Stimulated activated naive CD4-positive, alpha-beta T cell (primary cell): ENCODE results near the gene MORN1.

Experiments used
- DNase-seq, 6 experiments: peaks; one replicate each; lab custom pipeline; 2025; lab: John Stamatoyannopoulos, UW

MORN1 gene

DNA sequence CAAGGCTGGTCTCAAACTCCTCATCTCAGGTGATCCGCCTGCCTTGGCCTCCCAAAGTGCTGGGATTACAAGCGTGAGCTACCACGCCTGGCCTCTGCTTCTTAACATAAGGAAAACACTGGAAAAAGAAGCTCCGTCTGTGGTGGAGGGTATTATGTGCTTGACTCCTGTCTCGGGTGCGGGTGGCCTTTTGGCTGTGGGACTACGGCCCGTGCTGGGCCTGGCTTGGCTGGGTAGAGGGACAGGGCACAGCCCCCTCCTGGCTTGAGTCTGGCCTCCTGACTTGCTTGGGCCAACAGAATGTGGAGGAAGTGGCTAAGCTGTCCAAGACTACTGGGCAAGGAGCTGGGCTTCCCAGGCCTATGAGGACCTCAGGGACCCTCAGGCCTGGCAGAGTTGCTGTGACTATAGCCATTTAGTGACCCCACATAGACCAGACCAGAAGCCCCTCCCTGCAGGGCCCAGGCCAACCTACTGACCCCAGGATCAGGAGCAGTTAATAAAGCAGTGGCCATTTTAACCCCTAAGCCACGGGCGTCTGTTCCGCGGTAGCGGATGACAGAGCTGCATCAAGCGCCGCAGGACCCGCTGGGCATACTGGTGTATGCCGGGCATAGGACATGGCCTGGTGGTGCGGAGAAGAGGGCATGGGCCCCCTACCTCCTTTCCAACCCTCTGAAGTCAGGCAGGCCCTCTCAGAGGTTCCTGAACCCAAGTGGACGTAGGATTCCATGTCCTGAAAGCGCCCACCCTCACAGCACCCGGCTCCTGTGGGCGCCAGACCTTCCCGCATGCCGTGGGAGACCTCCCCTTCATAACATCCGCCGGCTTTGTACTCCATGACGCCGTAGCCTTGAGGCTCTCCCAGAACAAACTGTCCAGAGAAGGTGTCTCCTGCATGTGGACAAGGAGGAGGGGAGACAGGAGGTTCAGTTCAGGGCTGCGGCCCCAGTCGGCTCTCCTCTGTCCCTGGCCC lies 4.4 kb downstream of the MORN1 start:
- DNase-seq: no peak

DNA sequence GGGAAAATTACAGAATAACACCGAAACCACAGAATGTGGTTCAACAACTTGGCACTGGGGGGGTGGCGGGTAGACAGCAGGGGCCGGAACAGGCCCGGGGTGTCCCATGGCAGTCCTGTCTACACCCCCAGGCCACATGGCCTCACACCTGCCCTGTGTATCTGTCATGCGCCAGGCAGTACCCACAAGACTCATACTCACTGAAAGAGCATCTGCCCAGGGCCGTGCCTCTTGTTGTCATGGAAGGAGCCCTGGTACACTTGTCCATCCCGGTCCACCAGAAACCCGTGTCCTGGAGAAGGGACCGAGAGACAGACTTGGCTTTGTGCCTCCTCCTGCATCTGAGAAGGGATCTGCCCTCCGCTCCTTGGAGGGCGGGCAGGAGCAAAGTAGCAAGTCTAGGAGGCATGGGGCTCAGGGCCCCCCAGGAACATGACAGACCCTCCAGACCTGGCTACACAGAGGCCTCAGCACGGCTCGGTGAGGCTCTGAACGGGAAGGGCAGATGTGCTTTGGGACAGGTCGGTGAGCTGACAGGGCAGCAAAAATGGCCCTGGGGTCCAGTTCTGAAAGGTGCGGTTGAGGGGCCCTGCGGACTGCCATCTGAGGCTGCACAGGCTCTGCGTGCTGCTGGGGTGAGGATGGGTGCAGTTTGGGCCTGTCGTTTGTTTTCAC lies 5.6 kb downstream of the MORN1 start:
- DNase-seq: no peak

DNA sequence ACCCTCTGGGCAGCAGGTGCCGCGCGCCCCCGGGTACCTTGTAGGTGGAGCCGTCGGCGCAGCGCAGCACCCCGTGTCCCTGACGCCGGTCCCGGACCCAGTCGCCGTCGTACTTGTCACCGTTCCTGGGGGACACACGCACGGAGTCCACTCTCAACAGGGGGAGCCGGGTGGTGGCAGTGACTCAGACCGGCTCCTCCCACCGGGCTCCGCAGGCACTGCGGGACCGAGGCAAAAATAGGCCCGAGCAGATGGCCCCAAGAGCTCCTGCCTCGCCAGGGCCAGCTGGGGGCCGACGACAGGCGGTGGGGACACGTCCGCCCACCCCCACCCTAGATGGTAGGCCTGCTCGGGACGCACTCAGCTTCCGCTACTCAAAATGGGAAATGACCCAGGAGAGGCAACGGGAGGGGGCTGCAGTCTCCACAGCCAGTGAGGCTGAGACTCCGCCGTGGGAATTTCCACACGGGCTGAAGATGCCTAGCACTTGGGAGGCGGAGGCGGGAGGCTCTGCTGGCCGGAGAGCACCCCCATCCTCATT lies 6.3 kb downstream of the MORN1 start:
- no peak for DNase-seq

DNA sequence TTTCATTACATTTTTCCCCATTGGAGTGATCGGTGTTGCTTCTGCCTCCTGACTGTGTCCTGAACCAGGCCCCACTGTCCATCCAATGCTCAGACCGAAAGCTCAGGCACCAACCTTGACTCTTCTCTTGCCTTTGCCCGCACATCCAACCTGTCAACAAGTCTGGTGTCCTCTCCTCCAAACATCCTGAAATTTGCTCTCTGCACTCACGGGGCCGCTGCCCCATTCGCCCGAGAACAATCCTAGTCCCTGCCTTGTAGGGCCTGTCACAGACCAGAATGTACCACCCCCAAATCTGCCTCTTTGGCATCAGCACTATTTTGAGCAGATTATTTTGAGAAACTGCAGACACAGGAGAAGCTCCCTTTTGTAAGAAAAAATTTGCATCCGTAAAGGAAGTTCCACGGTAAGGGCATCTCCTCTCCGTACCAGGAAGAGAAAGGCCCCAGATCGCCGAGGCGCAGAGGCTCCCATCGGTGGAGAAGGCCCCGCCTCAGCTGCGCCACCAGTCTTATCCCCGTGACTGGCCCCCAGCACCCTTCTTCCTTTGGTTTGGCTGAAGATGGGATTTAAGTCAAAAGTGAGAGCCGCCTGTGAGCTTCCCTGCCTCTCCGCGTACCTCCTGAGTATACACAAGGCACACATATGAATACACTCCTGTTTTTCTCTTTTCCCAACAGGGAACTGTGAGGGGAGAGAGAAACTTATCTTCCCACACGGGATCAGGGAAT lies 7.1 kb downstream of the MORN1 start:
- DNase-seq: no peak

DNA sequence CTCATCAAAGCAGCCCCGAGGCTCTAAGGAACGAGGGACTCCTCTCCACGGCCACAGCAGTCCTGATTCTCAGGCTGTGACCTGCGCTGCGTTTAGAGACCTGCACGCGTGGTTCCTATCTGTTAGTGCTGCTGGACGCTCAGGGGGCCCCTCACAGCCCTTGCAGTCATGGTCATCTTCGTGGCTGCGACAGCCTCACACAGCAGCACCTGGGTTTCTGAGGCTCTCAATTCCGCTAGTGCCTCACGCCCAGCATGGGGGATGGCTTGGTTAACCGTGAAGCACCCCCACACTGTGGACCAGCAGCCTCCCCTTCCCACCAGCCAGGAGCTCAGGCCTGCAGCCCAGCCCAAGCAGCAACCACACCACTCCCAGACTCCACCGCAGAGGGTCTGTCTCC lies 7.8 kb downstream of the MORN1 start:
- DNase-seq: no peak

DNA sequence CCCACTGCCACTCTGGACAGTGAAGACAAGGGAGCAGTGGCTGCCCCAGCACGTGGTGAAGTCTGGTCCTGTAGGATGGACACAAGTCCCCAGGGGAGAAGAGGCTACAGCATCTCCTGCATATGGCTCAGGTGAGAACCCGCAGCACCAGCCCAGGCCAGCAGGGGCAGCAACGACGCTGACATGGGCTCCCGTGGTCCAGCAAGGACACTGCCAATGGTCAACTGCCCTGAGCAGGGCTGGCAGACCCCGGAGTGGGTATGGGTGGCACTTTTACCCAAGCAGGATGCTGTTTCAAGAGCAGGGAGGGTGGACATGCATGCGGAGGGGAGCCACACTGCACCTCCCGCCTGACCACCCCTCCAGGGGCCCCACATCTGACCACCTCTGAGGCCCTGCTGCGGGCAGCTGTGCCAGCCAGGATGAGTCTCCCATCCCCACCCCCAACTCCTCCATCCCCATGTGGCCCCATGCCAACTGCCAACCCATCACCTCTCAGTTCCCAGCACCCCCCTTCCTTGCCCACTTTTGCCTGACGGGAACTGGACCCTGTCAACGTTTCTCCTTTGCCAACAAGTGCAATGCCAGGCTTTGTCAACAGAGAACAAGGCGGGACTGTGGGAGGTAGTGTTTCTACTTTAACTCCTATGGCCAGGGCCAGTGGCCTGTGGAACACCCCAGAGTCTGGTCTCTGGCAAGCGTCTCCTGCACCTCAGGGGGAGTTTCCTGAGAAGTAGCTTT lies 8.6 kb downstream of the MORN1 start:
- DNase-seq: peak in 2 of 6 experiments; percentile 16

DNA sequence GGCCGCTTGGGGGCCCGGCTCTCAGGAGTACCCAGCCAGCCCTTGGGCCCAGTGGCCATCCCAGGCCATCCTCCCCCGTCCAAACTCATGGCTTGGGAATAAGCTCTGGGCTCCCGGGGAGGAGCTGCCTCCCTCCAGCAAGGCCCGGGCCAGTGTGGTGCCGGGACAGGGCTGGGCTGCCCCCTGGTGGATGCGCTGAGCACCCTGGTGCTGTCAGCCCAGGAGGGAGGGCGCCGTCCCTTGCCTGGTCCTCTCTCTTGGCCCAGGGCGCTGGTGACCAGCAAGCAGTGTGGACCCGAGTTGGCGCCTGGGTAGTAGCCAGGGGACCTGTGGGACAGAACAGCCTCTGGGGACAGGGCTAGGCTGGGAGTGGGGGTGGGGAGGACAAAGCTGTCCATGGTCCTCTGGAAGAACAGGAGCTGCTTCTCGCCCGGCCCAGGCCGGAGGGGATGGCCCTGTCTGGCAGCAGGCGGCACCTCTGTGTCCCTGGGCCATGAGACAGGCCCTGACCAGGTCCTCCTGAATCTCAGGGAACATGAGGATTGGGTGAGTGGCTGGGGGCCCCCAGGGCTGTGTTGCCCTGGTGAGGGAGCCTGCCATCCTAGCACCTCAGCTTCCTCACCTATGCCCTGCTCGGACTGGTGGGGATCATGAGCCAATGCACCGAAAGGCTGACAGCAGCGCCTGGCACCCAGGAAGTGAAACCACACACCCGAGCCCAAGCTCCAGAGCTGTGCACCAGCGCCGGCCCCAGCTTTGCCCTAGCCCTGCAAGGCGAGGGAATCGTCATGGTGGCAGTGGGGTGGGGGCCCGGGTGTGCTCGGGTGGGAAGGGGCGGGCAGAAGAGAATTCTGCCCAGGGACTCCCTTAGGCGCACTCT lies 9.4 kb downstream of the MORN1 start:
- peak; percentile 39 to 72 (median 64) for DNase-seq

DNA sequence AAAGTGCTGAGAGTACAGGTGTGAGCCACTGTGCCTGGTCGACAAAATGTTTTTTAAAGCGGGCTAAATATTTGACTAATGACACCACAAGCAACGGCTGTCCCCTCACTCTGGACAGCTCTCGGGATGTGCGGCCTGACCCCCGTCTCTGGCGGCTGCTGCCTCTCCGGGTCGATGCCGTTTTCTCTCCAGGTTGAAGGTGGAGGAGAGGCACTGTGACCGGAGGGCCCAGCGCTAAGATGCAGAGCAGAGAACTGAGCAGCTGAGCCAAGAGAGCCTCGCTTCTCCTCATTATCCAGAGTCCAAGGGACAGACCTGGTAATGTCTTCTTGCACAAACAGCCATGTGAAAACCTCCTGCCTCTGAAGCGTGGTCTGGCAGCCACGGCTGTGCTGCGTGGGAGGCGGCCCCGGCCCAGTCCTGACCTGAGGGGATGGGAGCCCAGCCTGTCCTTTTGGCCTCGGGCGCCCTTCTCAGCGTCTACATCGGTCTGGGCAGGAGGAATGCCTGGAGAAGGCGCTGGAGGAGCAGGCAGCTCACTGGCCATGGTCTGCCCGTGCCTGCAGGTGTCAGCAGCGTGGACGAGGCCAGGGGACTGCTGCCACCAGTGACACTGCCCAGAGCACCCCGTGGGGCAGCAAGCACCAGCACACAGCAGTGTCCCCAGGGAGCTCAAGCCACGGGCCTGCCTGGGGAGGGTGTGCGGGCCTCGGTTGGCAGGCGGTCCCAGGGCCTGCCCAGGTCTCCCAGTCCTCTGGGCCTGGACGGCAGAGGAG lies 10.3 kb downstream of the MORN1 start:
- DNase-seq: no peak

DNA sequence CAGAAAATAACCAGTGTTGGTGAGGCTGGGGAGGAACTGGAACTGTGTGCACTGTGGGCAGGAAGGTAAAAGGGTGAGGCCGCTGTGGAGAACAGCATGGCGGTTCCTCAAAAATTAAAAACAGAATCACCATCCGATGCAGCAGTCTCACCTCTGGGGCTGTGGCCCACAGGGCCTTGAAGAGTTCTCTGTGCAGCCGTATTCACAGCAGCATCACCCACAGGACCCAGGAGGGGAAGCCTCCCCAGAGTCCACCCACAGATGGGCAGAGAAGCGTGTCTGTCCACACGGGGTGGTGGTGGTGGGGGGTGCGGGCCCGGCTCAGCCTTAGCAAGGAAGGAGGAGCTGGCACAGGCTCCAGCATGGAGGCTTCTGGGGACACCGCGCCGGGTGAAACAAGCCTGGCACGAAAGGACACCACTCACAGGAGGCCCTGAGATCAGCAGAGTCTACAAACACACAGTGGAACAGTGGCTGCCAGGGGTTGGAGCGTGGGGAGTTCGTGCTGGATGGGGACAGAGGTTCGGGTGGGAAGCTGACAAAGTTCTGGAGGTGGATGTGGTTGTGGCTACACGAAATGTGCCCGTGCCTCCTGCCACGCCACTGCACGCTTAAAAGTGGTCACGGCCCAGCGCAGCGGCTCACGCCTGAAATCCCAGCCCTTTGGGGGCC lies 11.5 kb downstream of the MORN1 start:
- no peak for DNase-seq

DNA sequence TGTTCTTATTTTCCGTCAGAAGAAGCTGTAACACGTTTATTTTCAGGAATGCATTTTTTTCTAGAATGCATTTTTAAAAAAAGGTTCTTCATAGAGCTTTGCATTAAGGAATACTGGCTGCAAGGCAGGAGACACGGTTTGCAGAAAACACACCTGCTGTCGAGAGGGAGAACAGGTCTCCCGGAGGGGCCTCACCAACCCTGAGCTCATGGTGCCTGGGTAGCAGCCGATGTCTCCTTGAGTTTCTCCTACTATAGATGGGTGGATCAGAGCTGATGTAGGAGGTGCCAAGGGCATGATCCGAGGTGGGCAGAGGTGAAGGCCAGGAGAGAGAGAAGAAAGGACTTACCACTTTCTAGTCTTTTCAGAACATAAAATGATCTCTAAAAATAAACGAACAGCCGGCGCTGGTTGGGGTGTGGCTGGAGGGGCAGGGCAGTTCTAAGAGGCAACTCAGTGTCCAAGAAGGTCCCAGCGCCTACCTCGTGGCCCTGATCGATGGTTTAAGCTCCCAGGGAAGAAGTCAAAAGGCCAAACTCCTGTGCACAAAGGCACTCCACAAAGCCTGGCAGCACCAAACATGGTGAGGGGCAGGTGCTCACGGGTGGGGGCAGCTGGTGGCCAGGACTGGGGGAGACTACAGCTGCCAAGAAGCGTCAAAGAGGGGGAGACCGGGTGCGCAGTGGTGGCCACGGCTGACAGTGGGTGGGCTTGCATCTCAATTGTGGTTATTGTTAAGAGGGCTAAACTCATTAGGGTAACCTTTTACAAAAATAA lies 12.2 kb downstream of the MORN1 start:
- DNase-seq: no peak

DNA sequence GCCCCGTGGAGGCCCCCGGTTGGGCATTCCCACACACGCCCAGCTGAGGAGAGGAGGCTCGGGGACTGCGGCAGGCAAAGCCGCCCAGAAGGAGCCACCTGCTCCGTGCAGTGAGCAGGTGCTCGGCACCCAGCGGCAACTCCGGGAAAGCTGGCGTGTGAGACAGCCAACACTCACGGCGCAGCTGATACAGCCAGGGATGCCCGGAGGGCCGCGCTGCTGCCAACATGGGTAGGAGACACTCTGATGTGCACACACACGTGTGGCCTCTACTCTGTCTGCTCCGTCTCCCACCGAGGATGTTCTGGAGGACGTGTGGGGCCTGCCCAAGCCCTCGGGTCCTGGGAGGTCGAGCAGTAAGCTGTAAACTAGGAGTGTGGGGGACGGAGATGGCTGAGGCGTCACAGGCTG lies 12.9 kb downstream of the MORN1 start:
- no peak for DNase-seq

DNA sequence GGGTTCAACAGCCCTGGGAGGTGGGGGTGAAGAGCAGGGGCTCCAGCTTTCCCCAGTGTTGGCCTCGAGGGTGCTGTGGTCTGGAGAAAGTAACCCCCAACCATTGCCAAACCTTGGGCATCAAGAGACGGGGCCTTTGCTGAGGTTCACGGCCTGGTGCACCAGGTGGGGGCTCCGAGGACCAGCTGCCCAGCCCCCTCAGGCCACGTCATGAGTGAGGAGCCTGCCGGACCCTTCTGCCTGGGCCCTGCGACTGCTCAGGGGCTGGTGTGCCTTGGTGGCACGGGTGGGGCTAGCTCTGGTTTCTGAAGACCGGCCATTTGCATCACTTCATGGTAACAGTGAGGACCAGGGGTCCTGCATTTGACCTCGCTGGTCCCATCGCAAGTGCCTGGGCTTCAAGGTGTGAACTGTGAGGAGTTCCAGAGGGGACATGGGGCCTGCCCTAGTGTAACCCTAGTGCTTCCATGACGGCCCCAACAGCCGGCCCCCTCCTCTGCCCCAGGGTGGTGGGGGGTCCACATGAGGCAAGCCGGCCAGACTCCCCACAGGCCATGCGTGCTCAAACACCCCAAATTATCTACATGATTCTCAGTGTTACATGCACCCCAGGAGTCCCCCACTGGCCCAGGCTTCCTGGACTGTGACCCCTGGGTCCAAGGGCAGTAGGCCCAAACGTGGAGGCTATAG lies 13.5 kb downstream of the MORN1 start:
- DNase-seq: no peak

DNA sequence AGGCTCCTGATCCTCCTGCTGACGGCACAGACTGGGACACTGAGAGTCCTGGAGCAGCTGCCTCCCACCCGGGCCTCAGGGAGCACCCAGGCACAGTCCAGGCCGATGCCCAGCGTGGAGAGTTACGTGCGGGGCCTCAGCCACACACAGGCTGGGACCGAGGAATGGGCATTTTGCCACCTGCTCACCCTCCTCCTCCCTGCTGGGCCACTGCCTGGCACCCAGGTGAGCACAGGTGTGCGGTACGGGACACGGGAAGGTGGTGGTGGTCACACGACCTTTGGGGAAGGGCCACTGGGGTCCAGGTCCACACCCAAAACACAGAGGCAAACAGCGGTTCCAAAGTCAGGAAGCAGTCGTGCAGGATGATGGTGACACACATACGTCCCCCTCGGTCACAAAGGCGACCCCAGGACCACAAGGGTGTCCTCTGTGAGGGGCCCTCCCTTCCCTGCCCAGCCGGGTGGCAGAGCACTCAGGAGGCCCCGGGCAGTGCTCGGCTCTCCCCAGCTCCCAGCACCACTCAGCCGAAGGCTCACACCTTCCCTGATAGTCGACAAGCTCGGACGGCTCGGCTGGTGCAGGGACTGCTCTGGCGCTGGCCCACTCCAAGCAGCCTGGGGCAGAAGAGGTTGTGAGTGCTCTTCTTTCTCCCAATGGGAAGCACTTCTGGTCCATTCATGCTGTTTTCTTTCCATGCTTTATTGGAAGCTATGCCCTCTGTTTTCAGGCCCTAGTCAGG lies 14.3 kb downstream of the MORN1 start:
- no peak for DNase-seq

DNA sequence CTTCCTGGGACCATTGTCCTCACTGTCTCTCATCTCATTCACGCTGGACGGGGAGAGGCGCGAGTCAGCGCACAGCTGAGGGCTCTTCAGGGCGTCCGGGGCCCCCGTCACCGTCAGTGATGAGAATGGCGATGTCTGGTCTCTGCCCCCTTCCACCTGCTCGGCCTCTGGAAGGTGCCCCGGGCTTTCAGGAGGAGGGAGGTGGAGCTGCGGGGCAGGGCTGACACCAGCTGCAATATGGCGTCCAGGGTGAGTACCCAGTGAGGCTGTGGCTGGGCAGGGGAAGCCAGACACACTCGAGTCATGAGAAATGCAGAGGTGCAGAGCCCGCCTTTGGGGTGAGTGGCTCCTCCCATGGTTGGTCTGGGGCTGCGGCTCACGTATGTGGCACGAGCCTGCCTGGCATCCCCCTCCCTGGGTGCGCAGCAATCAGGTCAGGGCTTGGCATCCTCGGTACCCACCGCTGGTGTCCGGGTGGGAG lies 15.1 kb downstream of the MORN1 start:
- no peak for DNase-seq

DNA sequence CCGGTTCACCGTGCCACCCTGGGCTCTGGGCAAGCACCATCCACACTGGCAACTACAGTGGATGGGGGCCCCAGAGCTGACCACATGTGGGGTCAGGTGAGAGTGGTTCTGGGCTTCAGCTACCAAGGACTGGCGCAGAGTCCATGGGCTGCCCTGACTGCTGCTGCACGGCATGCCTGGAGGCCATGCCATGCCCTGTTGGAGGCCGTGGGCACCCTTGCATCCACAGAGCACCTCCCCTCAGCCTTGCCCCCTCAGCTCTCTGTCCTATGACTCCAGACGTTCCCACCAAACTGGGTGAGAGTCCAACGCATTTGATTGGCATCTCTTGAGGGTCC lies 15.5 kb downstream of the MORN1 start:
- no peak for DNase-seq

DNA sequence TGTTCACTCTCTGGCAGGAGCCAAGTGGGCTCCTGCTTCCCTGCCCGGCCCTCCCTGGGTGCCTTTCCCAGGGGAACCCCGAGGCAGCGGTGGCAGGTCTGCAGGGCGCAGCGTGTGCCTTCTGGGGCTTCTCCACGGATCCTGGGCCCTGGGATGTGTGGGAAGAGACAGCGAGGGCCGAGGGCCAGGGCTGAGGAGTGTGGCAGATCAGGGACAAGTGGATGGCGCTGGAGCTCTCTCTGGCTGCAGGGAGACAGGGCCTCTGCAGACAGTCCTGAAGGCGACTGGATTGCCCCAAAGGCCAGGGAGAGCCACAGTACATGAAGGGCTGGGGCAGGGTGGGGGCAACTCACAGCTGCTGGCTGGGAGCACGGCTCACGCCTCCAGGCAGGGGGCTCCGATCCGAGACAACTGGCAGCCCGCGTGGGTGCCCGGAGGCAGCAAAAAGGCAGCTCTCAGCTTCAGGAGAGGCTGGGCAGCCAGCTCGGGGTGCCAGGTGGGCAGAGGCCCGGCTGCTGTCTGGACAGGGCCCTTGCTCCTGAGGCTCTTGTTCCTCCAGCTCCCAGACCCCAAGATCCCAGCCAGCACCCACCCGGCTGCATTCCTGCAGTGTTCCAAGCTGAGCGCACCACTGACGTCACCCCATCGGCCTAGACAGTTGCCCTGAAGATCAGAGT lies 16.0 kb downstream of the MORN1 start:
- no peak for DNase-seq
